Measurements from ENCODE around the gene PIEZO1.

DNA sequence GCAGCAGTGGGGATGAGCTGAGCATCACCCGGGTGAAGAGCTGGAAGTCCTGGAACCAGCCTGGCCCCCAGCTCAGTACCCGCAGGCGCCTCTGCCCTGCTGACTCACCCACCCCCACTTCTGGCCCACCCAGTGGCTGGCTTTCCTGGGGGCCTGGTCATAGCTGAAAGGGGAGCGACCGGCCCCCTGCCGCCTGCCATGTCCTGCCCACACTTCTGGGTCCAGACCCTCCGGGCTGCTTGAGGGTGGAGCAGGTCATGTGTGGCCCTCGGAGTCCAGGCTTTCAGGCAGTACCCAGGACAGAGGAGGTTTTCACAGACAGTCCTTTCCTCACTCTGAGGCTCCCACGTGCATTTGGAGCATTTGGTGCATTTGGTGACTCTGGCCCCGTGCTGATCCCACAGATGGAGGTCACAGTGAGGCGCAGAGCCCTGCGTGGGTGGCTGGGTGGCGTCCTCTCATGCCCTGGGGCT, 7.1 kb upstream of the PIEZO1 start:
- TF ChIP-seq, protein P1, sequence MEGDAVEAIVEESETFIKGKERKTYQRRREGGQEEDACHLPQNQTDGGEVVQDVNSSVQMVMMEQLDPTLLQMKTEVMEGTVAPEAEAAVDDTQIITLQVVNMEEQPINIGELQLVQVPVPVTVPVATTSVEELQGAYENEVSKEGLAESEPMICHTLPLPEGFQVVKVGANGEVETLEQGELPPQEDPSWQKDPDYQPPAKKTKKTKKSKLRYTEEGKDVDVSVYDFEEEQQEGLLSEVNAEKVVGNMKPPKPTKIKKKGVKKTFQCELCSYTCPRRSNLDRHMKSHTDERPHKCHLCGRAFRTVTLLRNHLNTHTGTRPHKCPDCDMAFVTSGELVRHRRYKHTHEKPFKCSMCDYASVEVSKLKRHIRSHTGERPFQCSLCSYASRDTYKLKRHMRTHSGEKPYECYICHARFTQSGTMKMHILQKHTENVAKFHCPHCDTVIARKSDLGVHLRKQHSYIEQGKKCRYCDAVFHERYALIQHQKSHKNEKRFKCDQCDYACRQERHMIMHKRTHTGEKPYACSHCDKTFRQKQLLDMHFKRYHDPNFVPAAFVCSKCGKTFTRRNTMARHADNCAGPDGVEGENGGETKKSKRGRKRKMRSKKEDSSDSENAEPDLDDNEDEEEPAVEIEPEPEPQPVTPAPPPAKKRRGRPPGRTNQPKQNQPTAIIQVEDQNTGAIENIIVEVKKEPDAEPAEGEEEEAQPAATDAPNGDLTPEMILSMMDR (IDR thresholded peaks at IDR 0.05): no peak
- no peak for TF ChIP-seq ZFX (IDR thresholded peaks at IDR 0.05; ENCODE audit: borderline replicate concordance)

Measured in 22Rv1 (cell line).